SK-N-SH (cell line): ENCODE data around the gene HTR2C. TPM values are rescaled to one million over a fixed set of nuclear protein-coding genes. Genes with fewer than 3 reads are reported as not detected.
A peak's percentile ranks its signal among the peaks of the same experiment; 100 is the strongest.

Source experiments
- CTCF ChIA-PET: fragments of 300-600, 350-600 bp; formaldehyde crosslinking; extraction: SDS; loops from one replicate; lab custom pipeline; 2021; lab: Yijun Ruan, JAX
- POLR2A ChIA-PET: fragments of 350-600 bp; sonication (Branson Sonifier 250); formaldehyde crosslinking; extraction: SDS; loops from one replicate; lab custom pipeline; 2020; ENCODE audit warnings: antibody characterized with exemption, inconsistent platforms; lab: Yijun Ruan, JAX
- DNase-seq: peaks from one replicate; pipeline ENCODE4 v3.0.0; 2012
- H2AFZ ChIP-seq: fragments of 200-600 bp; sonication (generic); 2 replicates; pipeline ENCODE4 v1.8.1; 2016; ENCODE audit warnings: antibody characterized with exemption, mild to moderate bottlenecking, low read depth
- H3F3A ChIP-seq: fragments of 200-600 bp; sonication (generic); replicated peaks from 2 replicates; pipeline ENCODE3; 2016; ENCODE audit warnings: antibody characterized with exemption, mild to moderate bottlenecking; ENCODE audit not compliant: insufficient read depth
- H3K27ac ChIP-seq, 2 experiments: fragments of 200-500 bp in 1 of 2; fragments of 200-600 bp in 1 of 2; sonication (Bioruptor generic) in 1 of 2; sonication (generic), shearing (Covaris generic) in 1 of 2; 2 replicates each; pipeline versions ENCODE4 v1.5.1 to v1.6.1; 2014 to 2016; ENCODE audit warnings: low read depth in 2 of 2, inconsistent platforms in 1 of 2, low read length in 1 of 2, mild to moderate bottlenecking in 1 of 2, mixed read lengths in 1 of 2
- H3K27me3 ChIP-seq: fragments of 200-600 bp; sonication (generic), shearing (Covaris generic); 2 replicates; pipeline ENCODE4 v1.6.1; 2016; ENCODE audit warnings: mixed run types; ENCODE audit not compliant: insufficient read depth
- H3K36me3 ChIP-seq, 2 experiments: fragments of 200-500 bp in 1 of 2; fragments of 200-600 bp in 1 of 2; sonication (Bioruptor generic) in 1 of 2; sonication (generic) in 1 of 2; replicated peaks in 1 of 2; 2 replicates each; pipeline versions ENCODE3 to v1.5.1; 2014 to 2016; ENCODE audit warnings: low read length in 1 of 2, mild to moderate bottlenecking in 1 of 2; ENCODE audit not compliant: insufficient read depth in 2 of 2, control insufficient read depth in 1 of 2
- H3K4me1 ChIP-seq, 2 experiments: fragments of 200-500 bp in 1 of 2; fragments of 200-600 bp in 1 of 2; sonication (Bioruptor generic) in 1 of 2; sonication (generic), shearing (Covaris generic) in 1 of 2; 2 replicates each; pipeline versions ENCODE4 v1.5.1 to v1.6.1; 2014 to 2016; ENCODE audit warnings: low read depth in 1 of 2, low read length in 1 of 2, mixed run types in 1 of 2; ENCODE audit not compliant: insufficient read depth in 2 of 2, control insufficient read depth in 1 of 2
- H3K4me2 ChIP-seq: fragments of 200-600 bp; sonication (generic), shearing (Covaris generic); 2 replicates; pipeline ENCODE4 v1.6.1; 2017; ENCODE audit warnings: mixed run types
- H3K4me3 ChIP-seq, 2 experiments: fragments of 200-500 bp in 1 of 2; fragments of 200-600 bp in 1 of 2; sonication (Bioruptor generic) in 1 of 2; sonication (generic), shearing (Covaris generic) in 1 of 2; 2 replicates each; pipeline versions ENCODE4 v1.5.1 to v1.8.1; 2014 to 2016; ENCODE audit warnings: low read depth in 2 of 2, inconsistent platforms in 1 of 2, low read length in 1 of 2, mild to moderate bottlenecking in 1 of 2, mixed read lengths in 1 of 2, moderate library complexity in 1 of 2
- H3K79me2 ChIP-seq: fragments of 200-600 bp; sonication (generic); 2 replicates; pipeline ENCODE4 v1.8.1; 2017; ENCODE audit warnings: mild to moderate bottlenecking; ENCODE audit not compliant: insufficient read depth
- H3K9ac ChIP-seq: fragments of 200-600 bp; sonication (generic); 2 replicates; pipeline ENCODE4 v1.6.1; 2017; ENCODE audit warnings: mixed run types
- H3K9me2 ChIP-seq: fragments of 200-600 bp; sonication (generic); 2 replicates; pipeline ENCODE4 v1.6.1; 2017; ENCODE audit warnings: mixed run types
- H3K9me3 ChIP-seq: fragments of 200-600 bp; sonication (generic); 2 replicates; pipeline ENCODE4 v1.6.1; 2017; ENCODE audit warnings: mixed run types, mild to moderate bottlenecking, moderate library complexity
- H4K20me1 ChIP-seq: fragments of 200-600 bp; sonication (generic); 2 replicates; pipeline ENCODE4 v1.6.1; 2017; ENCODE audit warnings: mild to moderate bottlenecking, mixed run types; ENCODE audit not compliant: insufficient read depth
- EP300 ChIP-seq, 2 experiments: IDR thresholded peaks; 2 replicates each; pipeline versions ENCODE4 v1.4.0 to v1.6.1; 2012; ENCODE audit warnings: borderline replicate concordance in 1 of 2, low read depth in 1 of 2, low read length in 1 of 2
- FOSL2 ChIP-seq: IDR thresholded peaks from 2 replicates; pipeline ENCODE4 v1.4.0; 2012; ENCODE audit warnings: low read depth, mild to moderate bottlenecking, moderate library complexity, borderline replicate concordance
- JUND ChIP-seq: IDR thresholded peaks from 2 replicates; pipeline ENCODE4 v1.4.0; 2012
- MEF2A ChIP-seq: IDR thresholded peaks from 2 replicates; pipeline ENCODE4 v1.4.0; 2012; ENCODE audit warnings: low read depth, borderline replicate concordance
- NRF1 ChIP-seq: IDR thresholded peaks from 2 replicates; pipeline ENCODE4 v1.6.1; 2012; ENCODE audit warnings: low read depth, mild to moderate bottlenecking, low read length
- PBX3 ChIP-seq: IDR thresholded peaks from 2 replicates; pipeline ENCODE4; 2012
- RAD21 ChIP-seq: IDR thresholded peaks from 2 replicates; pipeline ENCODE4 v1.6.1; 2012; ENCODE audit warnings: mild to moderate bottlenecking, low read length
- RCOR1 ChIP-seq: fragments of 150-350 bp; IDR thresholded peaks from 2 replicates; pipeline ENCODE4 v1.6.1; 2017; ENCODE audit warnings: antibody characterized with exemption, low read length
- REST ChIP-seq: IDR thresholded peaks from 2 replicates; pipeline ENCODE4 v1.6.1; 2012; ENCODE audit warnings: mild to moderate bottlenecking, low read depth, low read length, moderate library complexity
- RXRA ChIP-seq: IDR thresholded peaks from 2 replicates; pipeline ENCODE4 v1.4.0; 2012; ENCODE audit warnings: low read depth, mild to moderate bottlenecking, borderline replicate concordance
- SIN3A ChIP-seq: IDR thresholded peaks from 2 replicates; pipeline ENCODE4 v1.6.1; 2012; ENCODE audit warnings: low read depth, mild to moderate bottlenecking, low read length, moderate library complexity, borderline replicate concordance
- WGBS: methylation state at CpG from one replicate; pipeline ENCODE4 v1.1.6; 2017; ENCODE audit warnings: low lambda C conversion rate; 5-methylcytosine and 5-hydroxymethylcytosine counted together
- polyA plus RNA-seq, 3 experiments: library from polyadenylated mRNA; depleted of rRNA; stranded (reverse); fragments of >200 nt; gene quantifications; 2 replicates each; pipeline ENCODE4 v1.2.3, GENCODE V29; 2012
- TF ChIP-seq, protein P1 (sequence below): fragments of 200-600 bp; sonication (generic); IDR thresholded peaks from 2 replicates; pipeline ENCODE4 v1.6.1; 2017; ENCODE audit warnings: antibody characterized with exemption, mild to moderate bottlenecking, moderate library complexity
- TF ChIP-seq, protein P2 (sequence below): IDR thresholded peaks from 2 replicates; pipeline ENCODE4 v1.4.0; 2012; ENCODE audit warnings: low read depth
- TF ChIP-seq, protein P3 (sequence below): IDR thresholded peaks from 2 replicates; pipeline ENCODE4 v1.4.0; 2012; ENCODE audit warnings: low read depth, borderline replicate concordance
- TF ChIP-seq, protein P4 (sequence below): IDR thresholded peaks from 2 replicates; pipeline ENCODE4 v1.4.0; 2012; ENCODE audit warnings: low read depth, borderline replicate concordance

HTR2C gene
- polyA plus RNA-seq, 1 of the 3 experiments (the other 2 are of a cell fraction): 0.02 TPM

DNA sequence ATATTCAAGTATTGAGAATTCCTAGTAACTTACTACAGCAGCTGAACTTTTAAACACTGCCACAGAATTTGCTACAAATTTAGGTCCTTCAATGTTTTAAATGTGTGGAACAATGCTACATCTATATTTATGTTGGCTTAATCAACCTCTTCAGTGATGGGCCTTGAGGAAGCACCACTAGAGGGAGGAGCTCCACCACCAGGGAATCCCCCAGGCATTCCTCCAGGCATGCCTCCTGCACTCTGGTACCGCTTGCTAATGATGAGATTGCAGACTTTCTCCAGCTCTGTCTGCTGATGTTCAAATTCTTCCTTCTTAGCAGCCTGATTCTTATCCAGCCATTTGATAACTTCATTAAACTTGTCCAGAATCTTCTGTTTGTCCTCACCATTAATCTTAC is 190.8 kb downstream of the HTR2C start:
- H3K9ac ChIP-seq: no peak overlapping the region
- WGBS: 33% methylated on average over 1 of the region's 1 CpG
- no peaks in the 10 kb centered on the region for H3K79me2 ChIP-seq
- CTCF ChIA-PET: interaction anchor here (2.5 kb wide), 1 partner anchor 9 kb away, joined by 6 read pairs; no protein-coding TSS in a partner anchor
- H3K36me3 ChIP-seq: no peaks in the 10 kb centered on the region
- TF ChIP-seq, protein P1, sequence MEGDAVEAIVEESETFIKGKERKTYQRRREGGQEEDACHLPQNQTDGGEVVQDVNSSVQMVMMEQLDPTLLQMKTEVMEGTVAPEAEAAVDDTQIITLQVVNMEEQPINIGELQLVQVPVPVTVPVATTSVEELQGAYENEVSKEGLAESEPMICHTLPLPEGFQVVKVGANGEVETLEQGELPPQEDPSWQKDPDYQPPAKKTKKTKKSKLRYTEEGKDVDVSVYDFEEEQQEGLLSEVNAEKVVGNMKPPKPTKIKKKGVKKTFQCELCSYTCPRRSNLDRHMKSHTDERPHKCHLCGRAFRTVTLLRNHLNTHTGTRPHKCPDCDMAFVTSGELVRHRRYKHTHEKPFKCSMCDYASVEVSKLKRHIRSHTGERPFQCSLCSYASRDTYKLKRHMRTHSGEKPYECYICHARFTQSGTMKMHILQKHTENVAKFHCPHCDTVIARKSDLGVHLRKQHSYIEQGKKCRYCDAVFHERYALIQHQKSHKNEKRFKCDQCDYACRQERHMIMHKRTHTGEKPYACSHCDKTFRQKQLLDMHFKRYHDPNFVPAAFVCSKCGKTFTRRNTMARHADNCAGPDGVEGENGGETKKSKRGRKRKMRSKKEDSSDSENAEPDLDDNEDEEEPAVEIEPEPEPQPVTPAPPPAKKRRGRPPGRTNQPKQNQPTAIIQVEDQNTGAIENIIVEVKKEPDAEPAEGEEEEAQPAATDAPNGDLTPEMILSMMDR: peak; percentile 21
- no peak for TF ChIP-seq SIN3A
- TF ChIP-seq, all 33 proteins: peak for 1
- no peak for DNase-seq
- no peaks in the 10 kb centered on the region for H3K4me1 ChIP-seq
- H3K9me3 ChIP-seq: 0 out of 2 replicates have a peak, but pooled peaks cover under 1% of the 10 kb centered on the region
- no peaks in the 10 kb centered on the region for H3F3A ChIP-seq
- no peaks in the 10 kb centered on the region for H4K20me1 ChIP-seq
- H3K9me2 ChIP-seq: no peaks in the 10 kb centered on the region
- no peak overlapping the region for H3K27ac ChIP-seq
- POLR2A ChIA-PET: no interaction called here
- no peaks in the 10 kb centered on the region for H3K27me3 ChIP-seq
- H3K4me2 ChIP-seq: no peak overlapping the region
- H2AFZ ChIP-seq: no peak overlapping the region
- no peak overlapping the region for H3K4me3 ChIP-seq

DNA sequence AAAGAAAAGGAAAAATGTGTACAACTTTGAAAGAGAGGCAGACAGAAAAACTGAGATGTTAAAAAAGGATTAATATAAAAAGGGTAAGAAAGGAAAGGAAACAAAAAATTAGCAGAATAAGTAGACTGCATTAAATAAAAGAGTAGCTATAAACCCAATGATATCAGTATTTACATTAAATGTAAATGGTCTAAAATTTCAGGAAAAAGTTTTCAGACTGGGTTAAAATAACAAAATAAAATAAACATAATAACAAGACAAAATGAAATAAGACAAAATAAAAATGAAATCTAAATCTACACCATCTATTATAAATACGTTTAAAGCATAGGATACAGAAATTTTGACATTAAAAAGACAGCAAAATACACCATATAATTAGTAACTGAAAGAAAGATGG is 199.0 kb downstream of the HTR2C start:
- TF ChIP-seq, protein P2, sequence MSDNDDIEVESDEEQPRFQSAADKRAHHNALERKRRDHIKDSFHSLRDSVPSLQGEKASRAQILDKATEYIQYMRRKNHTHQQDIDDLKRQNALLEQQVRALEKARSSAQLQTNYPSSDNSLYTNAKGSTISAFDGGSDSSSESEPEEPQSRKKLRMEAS: no peak
- TF ChIP-seq NRF1 (no peak), JUND (no peak), FOSL2 (no peak), RXRA (no peak), MEF2A (no peak), EP300 (IDR thresholded peaks at IDR 0.05; ENCODE audit: borderline replicate concordance in 1 of 2, low read depth in 1 of 2, low read length in 1 of 2) (no peak), REST (no peak), RAD21 (no peak), RCOR1 (no peak), PBX3 (no peak)
- TF ChIP-seq, protein P3, sequence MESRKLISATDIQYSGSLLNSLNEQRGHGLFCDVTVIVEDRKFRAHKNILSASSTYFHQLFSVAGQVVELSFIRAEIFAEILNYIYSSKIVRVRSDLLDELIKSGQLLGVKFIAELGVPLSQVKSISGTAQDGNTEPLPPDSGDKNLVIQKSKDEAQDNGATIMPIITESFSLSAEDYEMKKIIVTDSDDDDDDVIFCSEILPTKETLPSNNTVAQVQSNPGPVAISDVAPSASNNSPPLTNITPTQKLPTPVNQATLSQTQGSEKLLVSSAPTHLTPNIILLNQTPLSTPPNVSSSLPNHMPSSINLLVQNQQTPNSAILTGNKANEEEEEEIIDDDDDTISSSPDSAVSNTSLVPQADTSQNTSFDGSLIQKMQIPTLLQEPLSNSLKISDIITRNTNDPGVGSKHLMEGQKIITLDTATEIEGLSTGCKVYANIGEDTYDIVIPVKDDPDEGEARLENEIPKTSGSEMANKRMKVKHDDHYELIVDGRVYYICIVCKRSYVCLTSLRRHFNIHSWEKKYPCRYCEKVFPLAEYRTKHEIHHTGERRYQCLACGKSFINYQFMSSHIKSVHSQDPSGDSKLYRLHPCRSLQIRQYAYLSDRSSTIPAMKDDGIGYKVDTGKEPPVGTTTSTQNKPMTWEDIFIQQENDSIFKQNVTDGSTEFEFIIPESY: no peak
- TF ChIP-seq, protein P1: no peak
- TF ChIP-seq, protein P4, sequence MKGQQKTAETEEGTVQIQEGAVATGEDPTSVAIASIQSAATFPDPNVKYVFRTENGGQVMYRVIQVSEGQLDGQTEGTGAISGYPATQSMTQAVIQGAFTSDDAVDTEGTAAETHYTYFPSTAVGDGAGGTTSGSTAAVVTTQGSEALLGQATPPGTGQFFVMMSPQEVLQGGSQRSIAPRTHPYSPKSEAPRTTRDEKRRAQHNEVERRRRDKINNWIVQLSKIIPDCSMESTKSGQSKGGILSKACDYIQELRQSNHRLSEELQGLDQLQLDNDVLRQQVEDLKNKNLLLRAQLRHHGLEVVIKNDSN: no peak
- Histone ChIP-seq H3K4me2 (no peak overlapping the region), H3K4me3 (no peak overlapping the region), H3K27me3 (no peaks in the 10 kb centered on the region), H3K36me3 (no peaks in the 10 kb centered on the region), H2AFZ (no peak overlapping the region), H3K4me1 (no peaks in the 10 kb centered on the region), H3K9me2 (no peaks in the 10 kb centered on the region), H3K79me2 (no peaks in the 10 kb centered on the region), H4K20me1 (no peaks in the 10 kb centered on the region), H3K9me3 (peaks cover 7% of the 10 kb centered on the region), H3K9ac (no peak overlapping the region), H3F3A (no peaks in the 10 kb centered on the region), H3K27ac (no peak overlapping the region)
- 5% methylated on average over 1 of the region's 1 CpG for WGBS
- CTCF ChIA-PET: no interaction called here
- no peak for DNase-seq
- POLR2A ChIA-PET: no interaction called here
